GM12878 (cell line): Measurements from ENCODE around the gene TBCCD1. TPM values are rescaled to one million over a fixed set of nuclear protein-coding genes. Genes with fewer than 3 reads are reported as not detected.

Source experiments
- ATF7 ChIP-seq: fragments of 450-650 bp; IDR thresholded peaks from 2 replicates; pipeline ENCODE4 v1.6.1; 2016; ENCODE audit warnings: low read depth, mild to moderate bottlenecking
- BHLHE40 ChIP-seq, 2 experiments: fragments of 450-650 bp in 1 of 2; IDR thresholded peaks; 2 replicates each; pipeline ENCODE4 v1.6.1; 2011 to 2017; ENCODE audit warnings: low read depth in 2 of 2, borderline replicate concordance in 1 of 2, improper control_type of control experiment in 1 of 2, low read length in 1 of 2, mild to moderate bottlenecking in 1 of 2
- CHD4 ChIP-seq: fragments of 200-600 bp; sonication (generic); IDR thresholded peaks from 2 replicates; pipeline ENCODE4 v1.6.1; 2016; ENCODE audit warnings: mild to moderate bottlenecking
- DPF2 ChIP-seq: fragments of 450-650 bp; IDR thresholded peaks from 2 replicates; pipeline ENCODE4 v1.6.1; 2017; ENCODE audit warnings: mild to moderate bottlenecking
- FOS ChIP-seq: IDR thresholded peaks from 3 replicates; pipeline ENCODE4 v1.6.1; 2011; ENCODE audit warnings: borderline replicate concordance; ENCODE audit not compliant: insufficient read length; ENCODE audit errors: extremely low read depth
- GATAD2B ChIP-seq: fragments of 450-650 bp; conservative IDR thresholded peaks from 2 replicates; pipeline ENCODE4 v1.6.1; 2017; ENCODE audit warnings: low read depth, mild to moderate bottlenecking, moderate library complexity
- HDGF ChIP-seq: fragments of 450-650 bp; IDR thresholded peaks from 2 replicates; pipeline ENCODE4 v1.6.1; 2016; ENCODE audit warnings: antibody characterized with exemption
- IKZF1 ChIP-seq: fragments of 450-650 bp; conservative IDR thresholded peaks from 2 replicates; pipeline ENCODE4 v1.6.1; 2017; ENCODE audit warnings: antibody characterized with exemption, mild to moderate bottlenecking
- IKZF2 ChIP-seq, 2 experiments: fragments of 450-650 bp; IDR thresholded peaks; 2 replicates each; pipeline ENCODE4 v1.6.1; 2017; ENCODE audit warnings: mild to moderate bottlenecking in 2 of 2, moderate library complexity in 2 of 2
- IRF4 ChIP-seq: IDR thresholded peaks from 2 replicates; pipeline ENCODE4 v1.6.1; 2011; ENCODE audit warnings: low read depth, low read length
- KDM1A ChIP-seq: fragments of 200-600 bp; sonication (generic); IDR thresholded peaks from 2 replicates; pipeline ENCODE4 v1.6.1; 2016; ENCODE audit warnings: borderline replicate concordance
- MTA2 ChIP-seq: fragments of 450-650 bp; IDR thresholded peaks from 2 replicates; pipeline ENCODE4 v1.6.1; 2016; ENCODE audit warnings: low read depth, mild to moderate bottlenecking, moderate library complexity
- NR2F1 ChIP-seq: fragments of 450-650 bp; conservative IDR thresholded peaks from 2 replicates; pipeline ENCODE4 v1.6.1; 2017; ENCODE audit warnings: mild to moderate bottlenecking
- POLR2A ChIP-seq: IDR thresholded peaks from 2 replicates; pipeline ENCODE4 v1.6.1; 2011; ENCODE audit warnings: low read depth, mild to moderate bottlenecking, low read length
- POLR2AphosphoS2 ChIP-seq: IDR thresholded peaks from 2 replicates; pipeline ENCODE4 v1.6.1; 2011; ENCODE audit warnings: low read depth, mild to moderate bottlenecking, low read length, improper control_type of control experiment, moderate library complexity
- YBX1 ChIP-seq: fragments of 450-650 bp; IDR thresholded peaks from 2 replicates; pipeline ENCODE4 v1.6.1; 2016; ENCODE audit warnings: antibody characterized with exemption
- polyA plus RNA-seq, 11 experiments: library from polyadenylated mRNA; depleted of rRNA in 4 of 11; unstranded in 6 of 11; stranded (reverse) in 5 of 11; fragments of >200 nt; fragmentation: Nextera tagmentation in 4 of 11; fragmentation: Illumina TruSeq in 1 of 11; extraction: Ambion mirVana in 4 of 11; extraction: Trizol in 1 of 11; gene quantifications; 1 replicate in 1 of 11; 2 replicates in 10 of 11; pipeline versions ENCODE4 v1.2.1 to v1.2.3, GENCODE V29; 2011 to 2016; ENCODE audit warnings: inconsistent platforms in 2 of 11, missing spikeins in 2 of 11, low read depth in 1 of 11
- total RNA-seq, 4 experiments: library from RNA; depleted of rRNA in 3 of 4; stranded (reverse); fragments of >200 nt in 3 of 4; fragmentation: Illumina TruSeq in 1 of 4; extraction: Trizol in 1 of 4; gene quantifications; 2 replicates each; pipeline versions ENCODE4 v1.2.1 to v1.2.3, GENCODE V29; 2013 to 2021
- TF ChIP-seq, protein P1 (sequence below): IDR thresholded peaks from 2 replicates; pipeline ENCODE4 v1.6.1; 2011; ENCODE audit warnings: low read depth, low read length, improper control_type of control experiment, borderline replicate concordance
- TF ChIP-seq, protein P2 (sequence below): fragments of 150-350 bp; IDR thresholded peaks from 2 replicates; pipeline ENCODE4 v1.6.1; 2016; ENCODE audit warnings: low read depth, low read length
- TF ChIP-seq, protein P3 (sequence below): fragments of 450-650 bp; IDR thresholded peaks from 2 replicates; pipeline ENCODE4 v1.6.1; 2017; ENCODE audit warnings: low read depth, mild to moderate bottlenecking, moderate library complexity

Gene TBCCD1
- total and polyA plus RNA-seq, 10 of the 15 experiments (the other 5 are each of a cell fraction or from before 2014, with no cell fraction given): 6.9 to 23.4 (median 14.7) TPM

DNA sequence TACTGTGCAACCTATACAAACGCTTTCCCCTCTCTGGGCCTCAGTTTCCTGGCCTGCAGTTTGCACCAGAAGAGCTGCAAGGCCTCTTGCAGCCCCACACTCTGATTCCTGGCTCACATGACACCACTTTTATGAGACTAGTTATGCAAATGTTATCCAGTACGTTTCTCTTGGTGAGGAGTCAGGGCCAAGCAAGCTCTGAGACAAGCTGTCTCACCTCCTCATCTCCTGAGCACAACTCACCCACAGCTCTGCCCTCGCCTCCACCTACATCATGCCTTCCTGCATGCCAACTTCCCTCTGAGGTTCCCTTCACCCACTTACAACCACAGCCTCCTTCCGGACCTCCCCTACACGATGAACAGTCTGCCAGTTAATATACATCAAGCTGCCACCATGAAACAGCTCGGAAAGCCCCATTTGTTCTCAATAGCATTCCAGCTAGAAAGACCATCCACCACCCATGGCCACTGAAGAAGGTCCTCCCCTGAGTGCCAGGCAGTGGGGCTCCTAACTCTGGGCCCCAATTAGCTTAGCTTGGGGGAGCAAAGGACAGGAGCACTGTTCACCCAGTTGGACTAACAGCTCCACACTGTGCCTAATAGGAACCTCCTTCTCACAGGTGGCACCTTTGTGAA lies 48.0 kb downstream of the TBCCD1 start (continued):
- TF ChIP-seq, protein P1, sequence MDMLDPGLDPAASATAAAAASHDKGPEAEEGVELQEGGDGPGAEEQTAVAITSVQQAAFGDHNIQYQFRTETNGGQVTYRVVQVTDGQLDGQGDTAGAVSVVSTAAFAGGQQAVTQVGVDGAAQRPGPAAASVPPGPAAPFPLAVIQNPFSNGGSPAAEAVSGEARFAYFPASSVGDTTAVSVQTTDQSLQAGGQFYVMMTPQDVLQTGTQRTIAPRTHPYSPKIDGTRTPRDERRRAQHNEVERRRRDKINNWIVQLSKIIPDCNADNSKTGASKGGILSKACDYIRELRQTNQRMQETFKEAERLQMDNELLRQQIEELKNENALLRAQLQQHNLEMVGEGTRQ: no peak
- TF ChIP-seq ATF7: peak; percentile 20; the same call in 1 of the 2 replicates
- TF ChIP-seq IRF4: no peak
- TF ChIP-seq, protein P2, sequence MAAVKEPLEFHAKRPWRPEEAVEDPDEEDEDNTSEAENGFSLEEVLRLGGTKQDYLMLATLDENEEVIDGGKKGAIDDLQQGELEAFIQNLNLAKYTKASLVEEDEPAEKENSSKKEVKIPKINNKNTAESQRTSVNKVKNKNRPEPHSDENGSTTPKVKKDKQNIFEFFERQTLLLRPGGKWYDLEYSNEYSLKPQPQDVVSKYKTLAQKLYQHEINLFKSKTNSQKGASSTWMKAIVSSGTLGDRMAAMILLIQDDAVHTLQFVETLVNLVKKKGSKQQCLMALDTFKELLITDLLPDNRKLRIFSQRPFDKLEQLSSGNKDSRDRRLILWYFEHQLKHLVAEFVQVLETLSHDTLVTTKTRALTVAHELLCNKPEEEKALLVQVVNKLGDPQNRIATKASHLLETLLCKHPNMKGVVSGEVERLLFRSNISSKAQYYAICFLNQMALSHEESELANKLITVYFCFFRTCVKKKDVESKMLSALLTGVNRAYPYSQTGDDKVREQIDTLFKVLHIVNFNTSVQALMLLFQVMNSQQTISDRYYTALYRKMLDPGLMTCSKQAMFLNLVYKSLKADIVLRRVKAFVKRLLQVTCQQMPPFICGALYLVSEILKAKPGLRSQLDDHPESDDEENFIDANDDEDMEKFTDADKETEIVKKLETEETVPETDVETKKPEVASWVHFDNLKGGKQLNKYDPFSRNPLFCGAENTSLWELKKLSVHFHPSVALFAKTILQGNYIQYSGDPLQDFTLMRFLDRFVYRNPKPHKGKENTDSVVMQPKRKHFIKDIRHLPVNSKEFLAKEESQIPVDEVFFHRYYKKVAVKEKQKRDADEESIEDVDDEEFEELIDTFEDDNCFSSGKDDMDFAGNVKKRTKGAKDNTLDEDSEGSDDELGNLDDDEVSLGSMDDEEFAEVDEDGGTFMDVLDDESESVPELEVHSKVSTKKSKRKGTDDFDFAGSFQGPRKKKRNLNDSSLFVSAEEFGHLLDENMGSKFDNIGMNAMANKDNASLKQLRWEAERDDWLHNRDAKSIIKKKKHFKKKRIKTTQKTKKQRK: no peak
- no peak for TF ChIP-seq POLR2AphosphoS2
- TF ChIP-seq YBX1: no peak
- TF ChIP-seq IKZF1: peak; percentile 56
- TF ChIP-seq GATAD2B: peak; percentile 53
- no peak for TF ChIP-seq NR2F1
- TF ChIP-seq DPF2: 0 out of 2 replicates have a peak, but pooled peaks have one; percentile 19
- no peak for TF ChIP-seq FOS
- peak; percentile 56; the same call in 1 of the 2 replicates for TF ChIP-seq MTA2
- TF ChIP-seq HDGF: no peak; the same call in 1 of the 2 replicates
- TF ChIP-seq POLR2A: peak; percentile 56; the same call in 1 of the 2 replicates
- no peak for TF ChIP-seq KDM1A
- no peak for TF ChIP-seq CHD4
- TF ChIP-seq IKZF2 (IDR thresholded peaks at IDR 0.05): peak in 1 of 2 experiments; percentile 43; a peak in 1 of 4 replicates
- TF ChIP-seq BHLHE40 (IDR thresholded peaks at IDR 0.05; ENCODE audit: borderline replicate concordance in 1 of 2, low read depth in 2 of 2, low read length in 1 of 2): peak in 1 of 2 experiments; percentile 19; a peak in 1 of 4 replicates
- TF ChIP-seq, protein P3, sequence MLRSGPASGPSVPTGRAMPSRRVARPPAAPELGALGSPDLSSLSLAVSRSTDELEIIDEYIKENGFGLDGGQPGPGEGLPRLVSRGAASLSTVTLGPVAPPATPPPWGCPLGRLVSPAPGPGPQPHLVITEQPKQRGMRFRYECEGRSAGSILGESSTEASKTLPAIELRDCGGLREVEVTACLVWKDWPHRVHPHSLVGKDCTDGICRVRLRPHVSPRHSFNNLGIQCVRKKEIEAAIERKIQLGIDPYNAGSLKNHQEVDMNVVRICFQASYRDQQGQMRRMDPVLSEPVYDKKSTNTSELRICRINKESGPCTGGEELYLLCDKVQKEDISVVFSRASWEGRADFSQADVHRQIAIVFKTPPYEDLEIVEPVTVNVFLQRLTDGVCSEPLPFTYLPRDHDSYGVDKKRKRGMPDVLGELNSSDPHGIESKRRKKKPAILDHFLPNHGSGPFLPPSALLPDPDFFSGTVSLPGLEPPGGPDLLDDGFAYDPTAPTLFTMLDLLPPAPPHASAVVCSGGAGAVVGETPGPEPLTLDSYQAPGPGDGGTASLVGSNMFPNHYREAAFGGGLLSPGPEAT: peak; percentile 48; the same call in 1 of the 2 replicates
